GM12892 (cell line): ENCODE data around the gene SLAMF1.

Source experiments
- POLR2A ChIP-seq: IDR thresholded peaks from 2 replicates; pipeline ENCODE4 v1.6.1; 2011; ENCODE audit warnings: low read depth, low read length, control low read depth
- POLR2AphosphoS5 ChIP-seq: IDR thresholded peaks from 2 replicates; pipeline ENCODE4 v1.6.1; 2011; ENCODE audit warnings: low read depth, low read length, control low read depth

DNA sequence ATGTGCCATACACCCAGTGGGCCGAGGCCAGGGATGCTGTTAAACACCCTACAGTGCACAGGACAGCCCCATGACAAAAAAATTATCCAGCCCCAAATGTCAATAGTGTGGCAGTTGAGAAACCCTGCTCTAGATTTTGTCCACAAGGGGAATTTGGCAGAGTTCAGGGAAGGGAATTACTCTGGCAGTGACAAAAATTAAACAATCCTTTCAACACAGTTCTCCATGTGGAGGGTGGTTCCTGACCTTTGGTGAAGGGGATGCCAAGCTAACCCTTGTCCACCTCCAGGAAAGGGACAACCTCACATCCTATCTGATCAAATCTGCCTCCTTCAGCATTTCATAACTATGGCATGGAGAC, 39.2 kb downstream of the SLAMF1 start:
- TF ChIP-seq POLR2AphosphoS5 = no peak; the same call in 1 of the 2 replicates
- no peak for TF ChIP-seq POLR2A
